Body of pancreas (tissue), 4 donors: Measurements from ENCODE around the gene MREG.

Source experiments
- CTCF ChIP-seq, 7 experiments: fragments of 450-650 bp in 4 of 7; fragments of 200-600 bp in 3 of 7; sonication (generic) in 3 of 7; IDR thresholded peaks; one replicate each; pipeline ENCODE4 v1.5.1; 2016 to 2019; ENCODE audit warnings: antibody characterized with exemption in 7 of 7
- POLR2A ChIP-seq, 3 donors: fragments of 450-650 bp; IDR thresholded peaks; one replicate each; pipeline ENCODE4 v1.6.1; 2016; ENCODE audit warnings: antibody characterized with exemption in 3 of 3, mild to moderate bottlenecking in 2 of 3

DNA sequence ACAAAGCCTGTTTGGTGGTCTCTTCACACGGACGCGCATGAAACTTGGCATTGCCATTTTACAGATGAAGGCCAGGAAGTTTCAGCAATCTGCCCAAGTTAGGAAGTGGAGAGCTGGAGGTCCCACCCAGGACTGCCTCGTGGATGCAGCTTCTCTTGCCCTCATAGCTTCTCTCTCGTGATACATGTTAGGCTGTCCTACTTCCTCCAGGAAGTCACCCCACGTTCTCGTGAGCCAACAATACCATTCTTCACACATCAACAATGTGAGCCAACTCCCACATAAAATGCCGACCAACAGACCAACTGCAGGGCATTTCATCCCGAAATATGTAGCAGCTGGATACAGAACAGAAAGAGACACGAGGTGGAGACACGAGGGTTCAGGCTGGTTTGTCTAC is 85.3 kb downstream of the MREG start:
- TF ChIP-seq CTCF (IDR thresholded peaks at IDR 0.05) (no peak), POLR2A (IDR thresholded peaks at IDR 0.05) (no peak)
